Fibroblast of the conjunctiva (primary cell): ENCODE measurements around the gene KIF17.

Source experiments
- DNase-seq: peaks from one replicate; pipeline ENCODE4 v3.0.0-alpha.2; 2010; ENCODE audit warnings: low read depth

The KIF17 gene

GRCh38 chr1:20660847-20661206 lies 57.0 kb downstream of the KIF17 start:
- no peak for DNase-seq

GRCh38 chr1:20660363-20660762 lies 57.4 kb downstream of the KIF17 start:
- DNase-seq: no peak

GRCh38 chr1:20658166-20658915 lies 59.5 kb downstream of the KIF17 start:
- DNase-seq: no peak

GRCh38 chr1:20657024-20657423 lies 60.8 kb downstream of the KIF17 start:
- no peak for DNase-seq

GRCh38 chr1:20654104-20654690 lies 63.6 kb downstream of the KIF17 start:
- DNase-seq: no peak

- DNase-seq: no peak
These were observed 65.5 kb downstream of the KIF17 start for GRCh38 chr1:20652300-20652699.

- no peak for DNase-seq
These were observed 68.9 kb downstream of the KIF17 start for GRCh38 chr1:20648946-20649345.

GRCh38 chr1:20648438-20648837 lies 69.4 kb downstream of the KIF17 start:
- DNase-seq: no peak

- DNase-seq: no peak
These were observed 72.4 kb downstream of the KIF17 start for GRCh38 chr1:20645414-20645813.

- no peak for DNase-seq
These were observed 73.4 kb downstream of the KIF17 start for GRCh38 chr1:20644416-20644815.

- no peak for DNase-seq
These were observed 74.7 kb downstream of the KIF17 start for GRCh38 chr1:20643080-20643479.

GRCh38 chr1:20641975-20642374 lies 75.8 kb downstream of the KIF17 start:
- DNase-seq: no peak

GRCh38 chr1:20640183-20640597 lies 77.6 kb downstream of the KIF17 start:
- peak; percentile 31 for DNase-seq

GRCh38 chr1:20636785-20637347 lies 80.9 kb downstream of the KIF17 start:
- DNase-seq: no peak

- no peak for DNase-seq
These were observed 83.2 kb downstream of the KIF17 start for GRCh38 chr1:20634594-20635084.

- DNase-seq: no peak
These were observed 83.7 kb downstream of the KIF17 start for GRCh38 chr1:20634065-20634593.

- DNase-seq: peak; percentile 34
These were observed 84.4 kb downstream of the KIF17 start, which contains the start of gene PINK1 for GRCh38 chr1:20633190-20634064. Gene PINK1 (plus strand): TSS chr1:20633458. CDS start chr1:20633549, 91 bp downstream.

GRCh38 chr1:20632386-20632785 lies 85.4 kb downstream of the KIF17 start:
- DNase-seq: no peak

- no peak for DNase-seq
These were observed 87.1 kb downstream of the KIF17 start for GRCh38 chr1:20630729-20631128.

- DNase-seq: no peak
These were observed 91.3 kb downstream of the KIF17 start for GRCh38 chr1:20626524-20626923.

- DNase-seq: no peak
These were observed 91.7 kb downstream of the KIF17 start for GRCh38 chr1:20626098-20626427.
